Ishikawa (cell line): ENCODE measurements around the gene COL21A1.

Source experiments
- CEBPB ChIP-seq: IDR thresholded peaks from 2 replicates; pipeline ENCODE4 v1.6.1; 2012
- CREB1 ChIP-seq: IDR thresholded peaks from 2 replicates; pipeline ENCODE4 v1.6.1; 2012; ENCODE audit warnings: low read depth
- EGR1 ChIP-seq: IDR thresholded peaks from 2 replicates; pipeline ENCODE4 v1.6.1; 2012
- EP300 ChIP-seq: IDR thresholded peaks from 2 replicates; pipeline ENCODE4 v1.6.1; 2012; ENCODE audit warnings: borderline replicate concordance
- FOXM1 ChIP-seq: IDR thresholded peaks from 2 replicates; pipeline ENCODE4 v1.6.1; 2012; ENCODE audit warnings: low read depth, borderline replicate concordance
- NFIC ChIP-seq: IDR thresholded peaks from 2 replicates; pipeline ENCODE4 v1.6.1; 2012
- RAD21 ChIP-seq: IDR thresholded peaks from 2 replicates; pipeline ENCODE4 v1.6.1; 2012; ENCODE audit warnings: low read depth
- TAF1 ChIP-seq: IDR thresholded peaks from 2 replicates; pipeline ENCODE4 v1.6.1; 2012; ENCODE audit warnings: low read depth, mild to moderate bottlenecking
- TCF12 ChIP-seq: IDR thresholded peaks from 2 replicates; pipeline ENCODE4 v1.6.1; 2012; ENCODE audit warnings: low read depth
- TEAD4 ChIP-seq: IDR thresholded peaks from 2 replicates; pipeline ENCODE4 v1.6.1; 2012
- YY1 ChIP-seq: IDR thresholded peaks from 2 replicates; pipeline ENCODE4 v1.6.1; 2012; ENCODE audit warnings: low read depth
- ZBTB7A ChIP-seq: IDR thresholded peaks from 2 replicates; pipeline ENCODE4 v1.6.1; 2012; ENCODE audit warnings: low read depth
- TF ChIP-seq, protein P1 (sequence below): IDR thresholded peaks from 2 replicates; pipeline ENCODE4 v1.6.1; 2012
- TF ChIP-seq, protein P2 (sequence below): IDR thresholded peaks from 2 replicates; pipeline ENCODE4 v1.6.1; 2012; ENCODE audit warnings: low read depth, mild to moderate bottlenecking
- TF ChIP-seq, protein P3 (sequence below): IDR thresholded peaks from 2 replicates; pipeline ENCODE4 v1.6.1; 2012

Gene COL21A1

DNA sequence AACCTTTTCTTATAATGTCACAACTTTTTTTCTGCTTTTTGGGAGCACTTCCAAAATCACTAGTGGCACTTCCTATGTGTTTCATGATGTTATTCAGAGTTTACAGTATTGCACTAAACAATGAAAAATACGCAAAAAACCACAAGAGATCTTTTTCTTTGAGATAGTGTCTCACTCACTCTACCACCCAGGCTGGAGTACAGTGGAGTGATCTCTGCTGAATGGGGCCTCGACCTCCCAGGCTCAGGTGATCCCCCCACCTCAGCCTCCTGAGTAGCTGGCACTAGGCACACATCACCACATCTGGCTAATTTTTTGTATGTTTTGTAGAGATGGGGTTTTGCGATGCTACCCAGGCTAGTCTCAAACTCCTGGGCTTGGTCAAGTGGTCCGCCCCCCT is 158.7 kb downstream of the COL21A1 start:
- TF ChIP-seq ZBTB7A (no peak), TEAD4 (no peak), FOXM1 (no peak), YY1 (no peak), EGR1 (no peak), EP300 (no peak)
- TF ChIP-seq, protein P1, sequence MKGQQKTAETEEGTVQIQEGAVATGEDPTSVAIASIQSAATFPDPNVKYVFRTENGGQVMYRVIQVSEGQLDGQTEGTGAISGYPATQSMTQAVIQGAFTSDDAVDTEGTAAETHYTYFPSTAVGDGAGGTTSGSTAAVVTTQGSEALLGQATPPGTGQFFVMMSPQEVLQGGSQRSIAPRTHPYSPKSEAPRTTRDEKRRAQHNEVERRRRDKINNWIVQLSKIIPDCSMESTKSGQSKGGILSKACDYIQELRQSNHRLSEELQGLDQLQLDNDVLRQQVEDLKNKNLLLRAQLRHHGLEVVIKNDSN = no peak
- TF ChIP-seq, protein P2, sequence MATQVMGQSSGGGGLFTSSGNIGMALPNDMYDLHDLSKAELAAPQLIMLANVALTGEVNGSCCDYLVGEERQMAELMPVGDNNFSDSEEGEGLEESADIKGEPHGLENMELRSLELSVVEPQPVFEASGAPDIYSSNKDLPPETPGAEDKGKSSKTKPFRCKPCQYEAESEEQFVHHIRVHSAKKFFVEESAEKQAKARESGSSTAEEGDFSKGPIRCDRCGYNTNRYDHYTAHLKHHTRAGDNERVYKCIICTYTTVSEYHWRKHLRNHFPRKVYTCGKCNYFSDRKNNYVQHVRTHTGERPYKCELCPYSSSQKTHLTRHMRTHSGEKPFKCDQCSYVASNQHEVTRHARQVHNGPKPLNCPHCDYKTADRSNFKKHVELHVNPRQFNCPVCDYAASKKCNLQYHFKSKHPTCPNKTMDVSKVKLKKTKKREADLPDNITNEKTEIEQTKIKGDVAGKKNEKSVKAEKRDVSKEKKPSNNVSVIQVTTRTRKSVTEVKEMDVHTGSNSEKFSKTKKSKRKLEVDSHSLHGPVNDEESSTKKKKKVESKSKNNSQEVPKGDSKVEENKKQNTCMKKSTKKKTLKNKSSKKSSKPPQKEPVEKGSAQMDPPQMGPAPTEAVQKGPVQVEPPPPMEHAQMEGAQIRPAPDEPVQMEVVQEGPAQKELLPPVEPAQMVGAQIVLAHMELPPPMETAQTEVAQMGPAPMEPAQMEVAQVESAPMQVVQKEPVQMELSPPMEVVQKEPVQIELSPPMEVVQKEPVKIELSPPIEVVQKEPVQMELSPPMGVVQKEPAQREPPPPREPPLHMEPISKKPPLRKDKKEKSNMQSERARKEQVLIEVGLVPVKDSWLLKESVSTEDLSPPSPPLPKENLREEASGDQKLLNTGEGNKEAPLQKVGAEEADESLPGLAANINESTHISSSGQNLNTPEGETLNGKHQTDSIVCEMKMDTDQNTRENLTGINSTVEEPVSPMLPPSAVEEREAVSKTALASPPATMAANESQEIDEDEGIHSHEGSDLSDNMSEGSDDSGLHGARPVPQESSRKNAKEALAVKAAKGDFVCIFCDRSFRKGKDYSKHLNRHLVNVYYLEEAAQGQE = no peak

DNA sequence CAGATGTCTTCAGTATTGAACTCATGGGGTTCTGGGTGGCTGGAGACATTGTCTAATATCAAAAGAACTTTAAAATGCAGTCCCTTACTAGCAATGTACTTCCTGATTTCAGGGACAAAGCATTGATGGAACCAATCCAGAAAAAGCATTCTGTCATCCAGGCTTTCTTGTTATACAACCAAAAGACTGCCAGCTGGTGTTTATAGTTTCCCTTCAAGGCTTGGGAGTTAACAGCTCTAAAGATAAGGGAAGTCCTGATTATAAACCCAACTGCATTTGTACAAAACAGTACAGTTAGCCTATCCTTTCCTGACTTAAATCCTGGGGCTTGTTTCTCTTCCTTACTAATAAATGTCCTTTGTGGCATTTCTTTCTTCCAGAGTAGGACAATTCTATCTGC is 160.0 kb downstream of the COL21A1 start:
- TF ChIP-seq TAF1 (no peak), FOXM1 (no peak), EP300 (no peak), NFIC (no peak), YY1 (no peak), RAD21 (no peak), TEAD4 (no peak), CREB1 (no peak), CEBPB (no peak), TCF12 (no peak)
- TF ChIP-seq, protein P2 = no peak
- TF ChIP-seq, protein P1 = no peak
- TF ChIP-seq, protein P3, sequence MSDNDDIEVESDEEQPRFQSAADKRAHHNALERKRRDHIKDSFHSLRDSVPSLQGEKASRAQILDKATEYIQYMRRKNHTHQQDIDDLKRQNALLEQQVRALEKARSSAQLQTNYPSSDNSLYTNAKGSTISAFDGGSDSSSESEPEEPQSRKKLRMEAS = no peak

DNA sequence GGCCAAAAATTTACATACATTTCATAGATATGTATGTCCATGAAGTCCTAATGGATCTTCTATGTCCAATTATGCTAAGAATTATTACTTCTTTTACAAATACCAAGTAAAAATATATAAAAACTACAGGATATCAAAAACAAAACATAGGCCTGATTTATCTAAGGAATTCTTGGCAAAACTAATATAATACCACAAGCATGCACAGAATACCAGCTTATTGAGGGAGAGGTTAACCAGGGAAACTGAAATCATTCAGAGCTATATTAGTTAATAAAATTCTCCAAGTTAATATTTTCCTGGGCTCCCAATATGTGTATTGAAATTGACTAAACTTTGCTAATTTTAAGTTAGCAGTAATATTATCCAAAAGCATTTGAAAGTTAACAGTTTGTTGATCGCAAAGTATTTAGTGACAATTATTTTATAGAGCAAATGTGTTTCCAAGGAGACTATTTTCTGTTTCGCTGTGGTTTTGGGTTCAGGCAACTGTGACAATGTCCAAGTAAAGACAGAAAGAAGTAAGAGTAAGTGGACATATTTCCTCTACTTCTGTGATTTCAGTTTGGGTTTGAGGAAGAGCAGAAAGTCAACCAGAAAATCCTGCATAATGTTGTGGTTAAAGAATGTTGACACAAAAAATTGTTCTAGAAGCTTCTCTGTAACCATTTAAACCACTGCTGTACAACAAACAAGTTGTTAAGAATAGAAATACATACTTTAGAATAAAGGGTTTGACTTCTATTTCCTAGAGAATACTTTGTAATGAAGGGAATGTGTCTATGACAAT is 167.4 kb downstream of the COL21A1 start:
- TF ChIP-seq, protein P3 = no peak
- TF ChIP-seq YY1 (no peak), RAD21 (no peak), NFIC (no peak), CREB1 (no peak), TCF12 (no peak), FOXM1 (no peak), CEBPB (no peak), ZBTB7A (no peak), EP300 (no peak), TEAD4 (no peak), EGR1 (no peak), TAF1 (no peak)
- TF ChIP-seq, protein P1 = no peak
- TF ChIP-seq, protein P2 = no peak

DNA sequence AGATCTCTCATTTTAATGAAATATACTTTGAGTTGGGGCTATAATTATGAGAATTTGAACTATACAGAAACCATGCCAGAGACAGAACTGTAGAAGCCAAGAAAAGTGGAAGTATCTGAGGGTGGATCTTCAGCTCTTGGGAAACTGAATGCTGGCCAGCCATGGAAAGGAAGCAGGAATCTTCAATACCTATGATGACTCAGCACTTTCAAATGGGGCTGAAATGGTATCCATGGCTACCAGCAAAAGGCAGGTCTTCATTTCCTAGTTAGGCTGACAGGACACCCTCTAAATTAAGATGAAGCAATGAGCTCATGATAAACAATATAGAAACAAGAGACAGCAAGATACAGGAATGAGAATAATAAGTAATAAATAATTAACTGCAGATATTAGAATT is 171.3 kb downstream of the COL21A1 start:
- TF ChIP-seq CEBPB = no peak
- no peak for TF ChIP-seq TAF1
- TF ChIP-seq CREB1 = no peak
- TF ChIP-seq FOXM1 = no peak
- TF ChIP-seq, protein P2 = no peak
- TF ChIP-seq TCF12 = no peak
- no peak for TF ChIP-seq TEAD4
- TF ChIP-seq, protein P3 = no peak
- no peak for TF ChIP-seq RAD21
- TF ChIP-seq NFIC = no peak
- TF ChIP-seq YY1 = no peak
- TF ChIP-seq, protein P1 = no peak
- no peak for TF ChIP-seq ZBTB7A
- TF ChIP-seq EP300 = no peak
- TF ChIP-seq EGR1 = no peak
